Measurements from ENCODE around the gene LUC7L. TPM values are rescaled to one million over a fixed set of nuclear protein-coding genes. Genes with fewer than 3 reads are reported as not detected.

LUC7L gene
- polyA plus RNA-seq, 2 of the 4 experiments (the other 2 are of a cell fraction) = 51.6 to 67.6 TPM

DNA sequence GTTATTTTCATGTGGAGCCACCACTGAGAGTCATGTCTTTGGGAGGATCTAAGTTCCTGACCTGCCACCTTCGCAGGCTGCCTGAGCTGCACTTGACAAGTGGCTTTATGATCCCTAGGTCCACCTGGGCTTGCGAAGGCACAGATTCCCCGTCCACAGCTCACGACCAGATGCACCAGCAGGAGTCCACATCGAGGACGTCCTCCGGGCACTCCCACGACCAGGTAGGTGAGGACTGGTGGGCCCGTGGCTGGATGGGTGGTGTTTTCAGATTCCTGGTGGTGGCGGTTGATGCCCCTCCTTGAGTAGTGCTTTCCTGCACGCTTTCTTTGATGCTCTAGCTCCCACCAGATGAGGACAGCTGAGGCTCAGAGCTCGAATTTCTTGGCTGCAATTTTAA is 20.2 kb upstream of the LUC7L start:
- POLR2A ChIA-PET = no interaction called here

DNA sequence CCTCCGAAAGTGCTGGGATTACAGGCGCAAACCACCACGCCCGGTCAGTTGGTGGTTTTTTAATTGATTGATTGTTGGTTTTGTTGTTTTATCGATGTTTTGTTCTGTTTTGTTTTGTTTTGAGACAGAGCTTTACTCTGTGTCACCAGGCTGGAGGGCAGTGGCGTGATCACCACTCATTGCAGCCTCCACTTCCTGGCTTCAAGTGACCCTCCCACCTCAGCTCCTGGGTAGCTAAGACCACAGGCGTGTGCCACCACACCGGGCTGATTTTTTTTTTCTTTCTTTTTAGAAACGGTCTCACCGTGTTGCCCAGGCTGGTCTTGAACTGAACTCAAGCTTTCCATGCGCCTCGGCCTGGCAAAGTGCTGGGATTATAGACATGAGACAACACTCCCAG is 17.8 kb upstream of the LUC7L start:
- TF ChIP-seq EP300 (IDR thresholded peaks at IDR 0.05) = no peak
- no peak for TF ChIP-seq HOXB5 (CRISPR knock-in tag; IDR thresholded peaks at IDR 0.05)
- TF ChIP-seq, protein P1, sequence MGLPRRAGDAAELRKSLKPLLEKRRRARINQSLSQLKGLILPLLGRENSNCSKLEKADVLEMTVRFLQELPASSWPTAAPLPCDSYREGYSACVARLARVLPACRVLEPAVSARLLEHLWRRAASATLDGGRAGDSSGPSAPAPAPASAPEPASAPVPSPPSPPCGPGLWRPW (IDR thresholded peaks at IDR 0.05) = no peak
- no peak for TF ChIP-seq POLR2A (IDR thresholded peaks at IDR 0.05; ENCODE audit: low read length)
- TF ChIP-seq EHF (CRISPR knock-in tag; IDR thresholded peaks at IDR 0.05) = no peak
- TF ChIP-seq, protein P2, sequence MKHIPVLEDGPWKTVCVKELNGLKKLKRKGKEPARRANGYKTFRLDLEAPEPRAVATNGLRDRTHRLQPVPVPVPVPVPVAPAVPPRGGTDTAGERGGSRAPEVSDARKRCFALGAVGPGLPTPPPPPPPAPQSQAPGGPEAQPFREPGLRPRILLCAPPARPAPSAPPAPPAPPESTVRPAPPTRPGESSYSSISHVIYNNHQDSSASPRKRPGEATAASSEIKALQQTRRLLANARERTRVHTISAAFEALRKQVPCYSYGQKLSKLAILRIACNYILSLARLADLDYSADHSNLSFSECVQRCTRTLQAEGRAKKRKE (CRISPR knock-in tag; IDR thresholded peaks at IDR 0.05; ENCODE audit: low read depth) = no peak
- no peak for TF ChIP-seq ZSCAN20 (CRISPR knock-in tag; IDR thresholded peaks at IDR 0.05)
- TF ChIP-seq, protein P3, sequence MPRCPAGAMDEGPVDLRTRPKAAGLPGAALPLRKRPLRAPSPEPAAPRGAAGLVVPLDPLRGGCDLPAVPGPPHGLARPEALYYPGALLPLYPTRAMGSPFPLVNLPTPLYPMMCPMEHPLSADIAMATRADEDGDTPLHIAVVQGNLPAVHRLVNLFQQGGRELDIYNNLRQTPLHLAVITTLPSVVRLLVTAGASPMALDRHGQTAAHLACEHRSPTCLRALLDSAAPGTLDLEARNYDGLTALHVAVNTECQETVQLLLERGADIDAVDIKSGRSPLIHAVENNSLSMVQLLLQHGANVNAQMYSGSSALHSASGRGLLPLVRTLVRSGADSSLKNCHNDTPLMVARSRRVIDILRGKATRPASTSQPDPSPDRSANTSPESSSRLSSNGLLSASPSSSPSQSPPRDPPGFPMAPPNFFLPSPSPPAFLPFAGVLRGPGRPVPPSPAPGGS (IDR thresholded peaks at IDR 0.05) = no peak
- TF ChIP-seq CBX8 (IDR thresholded peaks at IDR 0.05) = no peak
- TF ChIP-seq EHMT2 (IDR thresholded peaks at IDR 0.05; ENCODE audit: low read depth) = no peak
- TF ChIP-seq JUNB (IDR thresholded peaks at IDR 0.05) = no peak
- no peak for TF ChIP-seq KDM5A (IDR thresholded peaks at IDR 0.05)
- no peak for TF ChIP-seq ZNF302 (CRISPR knock-in tag; IDR thresholded peaks at IDR 0.05)
- no peak for TF ChIP-seq PHF8 (IDR thresholded peaks at IDR 0.05; ENCODE audit: borderline replicate concordance, low read depth)
- TF ChIP-seq, protein P4, sequence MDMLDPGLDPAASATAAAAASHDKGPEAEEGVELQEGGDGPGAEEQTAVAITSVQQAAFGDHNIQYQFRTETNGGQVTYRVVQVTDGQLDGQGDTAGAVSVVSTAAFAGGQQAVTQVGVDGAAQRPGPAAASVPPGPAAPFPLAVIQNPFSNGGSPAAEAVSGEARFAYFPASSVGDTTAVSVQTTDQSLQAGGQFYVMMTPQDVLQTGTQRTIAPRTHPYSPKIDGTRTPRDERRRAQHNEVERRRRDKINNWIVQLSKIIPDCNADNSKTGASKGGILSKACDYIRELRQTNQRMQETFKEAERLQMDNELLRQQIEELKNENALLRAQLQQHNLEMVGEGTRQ (IDR thresholded peaks at IDR 0.05) = no peak
- TF ChIP-seq MYC (IDR thresholded peaks at IDR 0.05; ENCODE audit: borderline replicate concordance, low read length) = no peak
- no peak for TF ChIP-seq RFX5 (IDR thresholded peaks at IDR 0.05)
- TF ChIP-seq JUN (IDR thresholded peaks at IDR 0.05) = no peak
- no peak for TF ChIP-seq HEYL (CRISPR knock-in tag; IDR thresholded peaks at IDR 0.05)
- CTCF ChIA-PET = no interaction called here
- no peak for FAIRE-seq
- POLR2A ChIA-PET = no interaction called here
- no peaks in the 10 kb centered on the region for H3K9me3 ChIP-seq
- no peak overlapping the region for H3K27ac ChIP-seq
- no peak overlapping the region for H3K4me2 ChIP-seq
- DNase-seq (ENCODE audit: low read depth in 1 of 2, low spot score in 1 of 2) = no peak
- no peak for ATAC-seq
- peaks cover 8% of the 10 kb centered on the region; the same call in 2 of the 3 replicates for H3K4me1 ChIP-seq
- no peak overlapping the region for H3K4me3 ChIP-seq
- WGBS (ENCODE audit: missing lambda C conversion rate) = 96% methylated on average over 12 of the region's 12 CpGs

More for the DNA sequence above, 20.2 kb upstream of the LUC7L start:
- WGBS (ENCODE audit: missing lambda C conversion rate) = 84% methylated on average over 12 of the region's 12 CpGs
- FAIRE-seq = no peak
- Histone ChIP-seq H3K9me3 (no peaks in the 10 kb centered on the region), H3K4me2 (no peak overlapping the region), H3K27ac (no peak overlapping the region), H3K4me3 (no peak overlapping the region), H3K4me1 (peaks cover 8% of the 10 kb centered on the region; the same call in 2 of the 3 replicates)
- DNase-seq (ENCODE audit: low read depth in 1 of 2, low spot score in 1 of 2) = no peak
- no peak for ATAC-seq
- CTCF ChIA-PET = interaction anchor here (0.9 to 1.7 kb wide), 3 partner anchors 14 to 113 kb away, joined by 3 to 4 read pairs (median 3); partner anchors contain the start of gene HBQ1
- TF ChIP-seq POLR2AphosphoS2 (conservative IDR thresholded peaks at IDR 0.05; ENCODE audit: low read length) (no peak), ZFP36 (IDR thresholded peaks at IDR 0.05; ENCODE audit: borderline replicate concordance, partially characterized antibody) (no peak), CEBPB (IDR thresholded peaks at IDR 0.05) (0 out of 4 replicates have a peak, but pooled peaks of 1 of the 2 experiments have one; percentile 13), BHLHE40 (IDR thresholded peaks at IDR 0.05; ENCODE audit: low read depth, low read length) (no peak)

DNA sequence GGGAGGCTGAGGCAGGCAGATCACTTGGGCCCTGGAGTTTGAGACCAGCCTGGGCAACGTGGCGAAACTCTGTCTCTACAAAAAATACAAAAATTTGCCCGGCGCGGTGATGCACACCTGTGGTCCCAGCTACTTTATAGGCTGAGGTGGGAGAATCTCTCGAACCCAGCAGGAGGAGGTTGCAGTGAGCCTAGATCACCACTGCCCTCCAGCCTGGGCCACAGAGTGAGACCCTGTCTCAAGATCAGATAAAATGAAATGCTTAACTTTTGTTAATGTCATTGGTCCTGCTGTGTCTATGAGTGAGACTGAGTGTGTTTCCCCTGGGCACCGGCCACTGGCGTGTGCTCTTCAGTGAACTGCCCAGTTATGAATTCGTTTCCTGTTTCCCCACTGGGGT is 15.9 kb upstream of the LUC7L start:
- no peak for DNase-seq (ENCODE audit: low read depth in 1 of 2, low spot score in 1 of 2)

More for the DNA sequence above, 15.9 kb upstream of the LUC7L start:
- H3K4me2 ChIP-seq = no peak overlapping the region
- no peaks in the 10 kb centered on the region for H3K4me1 ChIP-seq
- WGBS (ENCODE audit: missing lambda C conversion rate) = 94% methylated on average over 8 of the region's 9 CpGs
- H3K4me3 ChIP-seq = no peak overlapping the region
- FAIRE-seq = no peak
- no peak overlapping the region for H3K27ac ChIP-seq
- POLR2A ChIA-PET = no interaction called here
- CTCF ChIA-PET = interaction anchor here (1.0 kb wide), 1 partner anchor 117 kb away, joined by 3 read pairs; no protein-coding TSS in a partner anchor
- no peaks in the 10 kb centered on the region for H3K9me3 ChIP-seq
- TF ChIP-seq HOXB13 (CRISPR knock-in tag; IDR thresholded peaks at IDR 0.05; ENCODE audit: low read depth) (no peak), HDAC2 (IDR thresholded peaks at IDR 0.05) (no peak), ZSCAN20 (CRISPR knock-in tag; IDR thresholded peaks at IDR 0.05) (no peak), EHF (CRISPR knock-in tag; IDR thresholded peaks at IDR 0.05) (no peak), EP300 (IDR thresholded peaks at IDR 0.05) (no peak), POLR2AphosphoS2 (conservative IDR thresholded peaks at IDR 0.05; ENCODE audit: low read length) (no peak), CBX2 (IDR thresholded peaks at IDR 0.05; ENCODE audit: borderline replicate concordance, low read depth) (no peak), RAD21 (conservative IDR thresholded peaks at IDR 0.05 in 1 of 2, IDR thresholded peaks at IDR 0.05 in 1 of 2) (no peak), JUNB (IDR thresholded peaks at IDR 0.05) (no peak), TFCP2L1 (CRISPR knock-in tag; IDR thresholded peaks at IDR 0.05) (no peak)
- TF ChIP-seq, protein P5, sequence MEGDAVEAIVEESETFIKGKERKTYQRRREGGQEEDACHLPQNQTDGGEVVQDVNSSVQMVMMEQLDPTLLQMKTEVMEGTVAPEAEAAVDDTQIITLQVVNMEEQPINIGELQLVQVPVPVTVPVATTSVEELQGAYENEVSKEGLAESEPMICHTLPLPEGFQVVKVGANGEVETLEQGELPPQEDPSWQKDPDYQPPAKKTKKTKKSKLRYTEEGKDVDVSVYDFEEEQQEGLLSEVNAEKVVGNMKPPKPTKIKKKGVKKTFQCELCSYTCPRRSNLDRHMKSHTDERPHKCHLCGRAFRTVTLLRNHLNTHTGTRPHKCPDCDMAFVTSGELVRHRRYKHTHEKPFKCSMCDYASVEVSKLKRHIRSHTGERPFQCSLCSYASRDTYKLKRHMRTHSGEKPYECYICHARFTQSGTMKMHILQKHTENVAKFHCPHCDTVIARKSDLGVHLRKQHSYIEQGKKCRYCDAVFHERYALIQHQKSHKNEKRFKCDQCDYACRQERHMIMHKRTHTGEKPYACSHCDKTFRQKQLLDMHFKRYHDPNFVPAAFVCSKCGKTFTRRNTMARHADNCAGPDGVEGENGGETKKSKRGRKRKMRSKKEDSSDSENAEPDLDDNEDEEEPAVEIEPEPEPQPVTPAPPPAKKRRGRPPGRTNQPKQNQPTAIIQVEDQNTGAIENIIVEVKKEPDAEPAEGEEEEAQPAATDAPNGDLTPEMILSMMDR (IDR thresholded peaks at IDR 0.05) = no peak
- TF ChIP-seq, protein P6, sequence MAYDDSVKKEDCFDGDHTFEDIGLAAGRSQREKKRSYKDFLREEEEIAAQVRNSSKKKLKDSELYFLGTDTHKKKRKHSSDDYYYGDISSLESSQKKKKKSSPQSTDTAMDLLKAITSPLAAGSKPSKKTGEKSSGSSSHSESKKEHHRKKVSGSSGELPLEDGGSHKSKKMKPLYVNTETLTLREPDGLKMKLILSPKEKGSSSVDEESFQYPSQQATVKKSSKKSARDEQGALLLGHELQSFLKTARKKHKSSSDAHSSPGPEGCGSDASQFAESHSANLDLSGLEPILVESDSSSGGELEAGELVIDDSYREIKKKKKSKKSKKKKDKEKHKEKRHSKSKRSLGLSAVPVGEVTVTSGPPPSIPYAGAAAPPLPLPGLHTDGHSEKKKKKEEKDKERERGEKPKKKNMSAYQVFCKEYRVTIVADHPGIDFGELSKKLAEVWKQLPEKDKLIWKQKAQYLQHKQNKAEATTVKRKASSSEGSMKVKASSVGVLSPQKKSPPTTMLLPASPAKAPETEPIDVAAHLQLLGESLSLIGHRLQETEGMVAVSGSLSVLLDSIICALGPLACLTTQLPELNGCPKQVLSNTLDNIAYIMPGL (CRISPR knock-in tag; IDR thresholded peaks at IDR 0.05; ENCODE audit: borderline replicate concordance) = no peak
- ATAC-seq = no peak
